ENCODE measurements around the gene RPRD1B. TPM values are rescaled to one million over a fixed set of nuclear protein-coding genes. Genes with fewer than 3 reads are reported as not detected.

The RPRD1B gene
- polyA plus RNA-seq, 2 of the 4 experiments (the other 2 are of a cell fraction): 16.4 to 28.4 TPM

GRCh38 chr20:38072898-38073297 is 39.4 kb downstream of the RPRD1B start:
- 94% methylated on average over 1 of the region's 1 CpG for WGBS (ENCODE audit: missing lambda C conversion rate)
- TF ChIP-seq PBX3 (IDR thresholded peaks at IDR 0.05) (no peak), CHD2 (IDR thresholded peaks at IDR 0.05; ENCODE audit: low read length, partially characterized antibody) (no peak), GATA3 (IDR thresholded peaks at IDR 0.05; ENCODE audit: borderline replicate concordance) (no peak), ELK1 (IDR thresholded peaks at IDR 0.05; ENCODE audit: low read depth, low read length) (no peak), NPAS2 (CRISPR knock-in tag; IDR thresholded peaks at IDR 0.05; ENCODE audit: borderline replicate concordance) (no peak), SMC3 (IDR thresholded peaks at IDR 0.05) (no peak), CHD4 (IDR thresholded peaks at IDR 0.05; ENCODE audit: borderline replicate concordance) (no peak), CBX8 (IDR thresholded peaks at IDR 0.05) (no peak), FOSB (CRISPR knock-in tag; IDR thresholded peaks at IDR 0.05) (no peak), RAD21 (conservative IDR thresholded peaks at IDR 0.05 in 1 of 2, IDR thresholded peaks at IDR 0.05 in 1 of 2) (no peak), USF2 (IDR thresholded peaks at IDR 0.05) (no peak), HDAC2 (IDR thresholded peaks at IDR 0.05) (no peak), E2F6 (IDR thresholded peaks at IDR 0.05; ENCODE audit: borderline replicate concordance, low read depth) (no peak), CBX2 (IDR thresholded peaks at IDR 0.05; ENCODE audit: borderline replicate concordance, low read depth) (no peak), KDM5A (IDR thresholded peaks at IDR 0.05) (no peak), HMGXB4 (CRISPR knock-in tag; IDR thresholded peaks at IDR 0.05; ENCODE audit: borderline replicate concordance) (no peak)
- ATAC-seq (no peak), FAIRE-seq (no peak), DNase-seq (ENCODE audit: low read depth in 1 of 2, low spot score in 1 of 2) (no peak)
- Histone ChIP-seq H3K9me3 (peaks cover 31% of the 10 kb centered on the region), H3K4me2 (no peak overlapping the region), H3K4me1 (no peaks in the 10 kb centered on the region), H3K27ac (no peak overlapping the region), H3K4me3 (no peak overlapping the region)
- POLR2A ChIA-PET: no interaction called here
- CTCF ChIA-PET: interaction anchor here (0.8 to 6.2 kb wide), 15 partner anchors 11 to 149 kb away, joined by 3 to 40 read pairs (median 4); partner anchors contain the start of gene TGM2

GRCh38 chr20:38073307-38074071 is 39.9 kb downstream of the RPRD1B start:
- ATAC-seq (peak in 1 of 2 experiments; percentile 26; a peak in 1 of 6 replicates), FAIRE-seq (no peak), DNase-seq (ENCODE audit: low read depth in 1 of 2, low spot score in 1 of 2) (peak in 1 of 2 experiments; percentile 22)
- ChIA-PET POLR2A (no interaction called here), CTCF (interaction anchor here (0.8 to 6.2 kb wide), 15 partner anchors 10 to 149 kb away, joined by 3 to 40 read pairs (median 4); partner anchors contain the start of gene TGM2)
- WGBS (ENCODE audit: missing lambda C conversion rate): 74% methylated on average over 4 of the region's 5 CpGs
- Histone ChIP-seq H3K4me2 (no peak overlapping the region), H3K4me3 (no peak overlapping the region), H3K27ac (no peak overlapping the region), H3K9me3 (peaks cover 31% of the 10 kb centered on the region), H3K4me1 (no peaks in the 10 kb centered on the region)
- TF ChIP-seq JUNB (IDR thresholded peaks at IDR 0.05): no peak
- TF ChIP-seq SMC3 (IDR thresholded peaks at IDR 0.05): peak; percentile 39; the same call in 2 of the 3 replicates
- peak; percentile 46 for TF ChIP-seq CTCF (IDR thresholded peaks at IDR 0.05)
- TF ChIP-seq ESRRA (IDR thresholded peaks at IDR 0.05; ENCODE audit: borderline replicate concordance, low read length): no peak
- peak; percentile 25 to 40; a peak in 4 of 5 replicates for TF ChIP-seq RAD21 (conservative IDR thresholded peaks at IDR 0.05 in 1 of 2, IDR thresholded peaks at IDR 0.05 in 1 of 2)
- no peak for TF ChIP-seq NR3C1 (IDR thresholded peaks at IDR 0.05)
- TF ChIP-seq E2F6 (IDR thresholded peaks at IDR 0.05; ENCODE audit: borderline replicate concordance, low read depth): no peak

Data from A549 (cell line).